Measurements from ENCODE around the gene KRT8. TPM values are rescaled to one million over a fixed set of nuclear protein-coding genes. Genes with fewer than 3 reads are reported as not detected.
A peak's percentile ranks its signal among the peaks of the same experiment; 100 is the strongest.
"Not testable (repeated sequence)": the region's sequence is repeated elsewhere in the genome, so short reads cannot be mapped to it uniquely, and the experiment has no call there.

The KRT8 gene
- total RNA-seq = 9.5 and 11.9 TPM in 2 replicates

GRCh38 chr12:52904509-52905300, at the start of gene KRT8:
TSS of gene KRT8 (minus strand) at chr12:52905076. CDS start at chr12:52904981, 95 bp downstream.
- DNase-seq = not testable (repeated sequence)

- no peak for DNase-seq
These were observed 48.4 kb upstream of the KRT8 start for GRCh38 chr12:52953181-52953841.

DNA sequence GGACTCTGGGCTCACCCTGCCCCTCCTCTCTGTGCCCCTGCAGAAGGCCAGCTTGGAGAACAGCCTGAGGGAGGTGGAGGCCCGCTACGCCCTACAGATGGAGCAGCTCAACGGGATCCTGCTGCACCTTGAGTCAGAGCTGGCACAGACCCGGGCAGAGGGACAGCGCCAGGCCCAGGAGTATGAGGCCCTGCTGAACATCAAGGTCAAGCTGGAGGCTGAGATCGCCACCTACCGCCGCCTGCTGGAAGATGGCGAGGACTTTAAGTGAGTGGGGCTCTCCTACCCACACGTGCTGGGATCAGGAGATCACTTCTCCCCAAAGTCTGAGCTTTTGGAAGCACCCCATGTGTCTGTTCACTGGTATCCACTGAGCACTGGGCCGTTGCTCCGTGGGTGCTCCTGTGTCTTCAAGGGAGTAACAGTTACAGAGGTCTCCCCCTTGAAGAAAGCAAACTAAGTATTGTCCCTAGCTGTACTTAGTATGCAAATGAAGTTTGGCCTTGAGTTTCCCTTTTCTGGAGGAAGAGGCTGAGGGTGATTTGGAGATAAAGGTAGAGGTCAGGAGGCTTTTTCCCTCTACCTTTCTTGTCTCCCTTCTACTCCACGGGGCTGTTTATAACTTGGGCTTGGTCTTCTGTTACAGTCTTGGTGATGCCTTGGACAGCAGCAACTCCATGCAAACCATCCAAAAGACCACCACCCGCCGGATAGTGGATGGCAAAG, 47.4 kb upstream of the KRT8 start:
- no peak for DNase-seq

GRCh38 chr12:52951640-52952039, 46.8 kb upstream of the KRT8 start:
- DNase-seq = no peak

DNA sequence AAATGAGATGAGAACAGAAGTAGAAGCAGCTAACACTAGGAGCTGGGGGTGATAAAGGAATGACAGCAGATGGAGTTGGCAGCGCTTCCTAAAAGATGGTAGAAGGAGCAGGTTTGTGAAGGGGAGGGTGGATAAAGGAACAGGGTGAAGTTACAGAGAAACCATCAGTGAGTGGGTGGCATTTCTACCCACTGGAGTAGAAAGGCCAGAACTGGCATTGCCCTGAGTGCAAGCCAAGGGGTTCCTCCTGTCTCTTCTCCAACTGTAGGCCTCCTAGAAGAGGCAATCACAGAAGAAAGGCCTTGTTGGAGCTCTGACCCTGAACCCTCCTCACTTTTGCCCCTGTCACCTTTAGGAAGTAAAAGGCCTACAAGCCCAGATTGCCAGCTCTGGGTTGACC, 46.2 kb upstream of the KRT8 start:
- no peak for DNase-seq

DNA sequence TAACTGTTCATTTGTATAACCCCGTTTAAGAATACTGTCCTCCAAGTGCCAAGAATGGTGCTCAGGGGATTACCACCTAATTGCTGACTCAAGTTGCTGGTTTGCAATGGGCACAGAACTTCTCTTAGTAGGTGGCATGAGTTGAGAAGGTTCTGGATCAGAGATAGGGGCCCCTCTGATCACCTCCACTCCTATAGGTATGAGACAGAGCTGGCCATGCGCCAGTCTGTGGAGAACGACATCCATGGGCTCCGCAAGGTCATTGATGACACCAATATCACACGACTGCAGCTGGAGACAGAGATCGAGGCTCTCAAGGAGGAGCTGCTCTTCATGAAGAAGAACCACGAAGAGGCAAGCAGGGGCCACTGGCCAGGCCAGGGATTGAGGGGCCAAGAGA, 45.7 kb upstream of the KRT8 start:
- no peak for DNase-seq

- peak; percentile 94 for DNase-seq
These were observed 44.8 kb upstream of the KRT8 start for GRCh38 chr12:52949413-52950331.

DNA sequence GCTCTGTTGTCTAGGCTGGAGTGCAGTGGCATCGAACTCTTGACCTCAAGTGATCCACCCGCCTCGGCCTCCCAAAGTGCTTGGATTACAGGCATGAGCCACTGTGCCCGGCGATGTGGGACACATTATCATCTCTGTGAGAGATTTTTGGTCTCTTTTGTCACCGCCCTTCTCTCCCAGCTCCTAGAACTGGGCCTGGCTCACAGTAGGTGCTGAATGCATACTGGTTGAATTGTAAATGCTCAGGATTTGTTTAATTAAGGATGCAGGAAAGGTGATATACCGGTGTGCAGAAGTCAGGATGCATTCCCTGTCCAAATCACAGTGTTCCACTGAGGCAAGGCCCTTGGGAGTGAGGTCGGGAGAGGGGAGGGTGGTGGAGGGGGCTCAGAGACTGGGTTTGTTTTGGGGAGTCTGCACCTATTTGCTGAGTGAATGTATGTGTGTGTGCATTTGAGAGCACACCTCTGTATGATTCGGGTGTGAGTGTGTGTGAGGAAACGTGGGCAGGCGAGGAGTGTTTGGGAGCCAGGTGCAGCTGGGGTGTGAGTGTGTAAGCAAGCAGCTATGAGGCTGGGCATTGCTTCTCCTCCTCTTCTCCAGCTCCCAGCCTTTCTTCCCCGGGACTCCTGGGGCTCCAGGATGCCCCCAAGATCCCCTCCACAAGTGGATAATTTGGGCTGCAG, 43.0 kb upstream of the KRT8 start:
- no peak for DNase-seq

DNA sequence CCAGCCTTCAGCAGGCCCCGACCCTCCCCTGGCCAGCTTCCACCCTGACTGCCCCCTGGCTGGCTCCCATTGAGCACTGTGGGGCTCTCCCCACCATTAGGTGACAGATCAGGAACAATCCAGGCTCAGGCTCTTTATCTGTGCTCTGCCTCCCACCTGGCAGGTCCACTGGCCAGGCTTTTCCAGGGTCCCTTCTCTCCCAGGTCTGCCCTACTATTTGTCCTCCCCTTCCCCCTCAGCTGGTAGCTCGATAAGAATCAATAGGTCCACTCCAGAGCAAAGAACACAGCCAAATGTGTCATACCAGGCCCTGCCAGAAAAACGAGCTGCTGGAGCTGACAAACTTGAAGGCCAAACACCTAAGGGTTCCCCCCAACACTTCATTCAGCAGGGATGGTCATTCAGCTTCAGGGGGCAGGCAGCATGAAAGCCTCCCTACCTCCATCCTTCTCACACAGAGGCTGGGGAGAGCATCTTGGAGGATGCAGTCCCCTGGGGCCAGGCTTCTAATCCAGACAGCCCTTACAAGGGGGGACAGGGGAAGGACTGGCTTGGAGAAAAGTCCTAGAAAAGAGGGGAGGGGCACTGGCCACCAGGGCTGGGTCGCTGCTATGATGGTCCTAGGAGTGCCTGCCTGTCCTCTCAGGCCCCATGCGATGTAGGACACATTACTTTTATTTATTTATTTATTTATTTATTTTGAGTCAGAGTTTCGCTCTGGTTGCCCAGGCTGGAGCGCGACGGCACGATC, 42.1 kb upstream of the KRT8 start:
- no peak for DNase-seq

DNA sequence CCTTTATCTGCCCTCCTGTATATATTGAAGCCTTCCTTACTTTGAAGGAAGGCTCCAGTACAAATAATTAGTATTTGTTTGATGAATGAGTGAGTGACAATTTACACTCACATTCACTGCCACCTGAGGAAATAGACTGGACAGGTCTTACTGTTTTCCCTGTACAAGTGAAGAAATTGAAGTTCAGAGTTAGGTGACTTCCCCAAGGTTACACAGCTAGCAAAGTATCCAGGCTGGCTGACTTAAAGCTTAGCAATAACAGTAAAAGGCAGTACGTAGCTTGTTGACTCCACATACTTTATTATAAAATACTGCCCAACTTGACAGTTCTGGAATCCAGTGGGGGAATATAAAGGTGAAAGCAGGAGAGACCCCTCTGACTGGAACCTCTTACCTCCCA, 41.5 kb upstream of the KRT8 start:
- no peak for DNase-seq

- DNase-seq = peak; percentile 54
These were observed 40.7 kb upstream of the KRT8 start for GRCh38 chr12:52945389-52946232.

DNA sequence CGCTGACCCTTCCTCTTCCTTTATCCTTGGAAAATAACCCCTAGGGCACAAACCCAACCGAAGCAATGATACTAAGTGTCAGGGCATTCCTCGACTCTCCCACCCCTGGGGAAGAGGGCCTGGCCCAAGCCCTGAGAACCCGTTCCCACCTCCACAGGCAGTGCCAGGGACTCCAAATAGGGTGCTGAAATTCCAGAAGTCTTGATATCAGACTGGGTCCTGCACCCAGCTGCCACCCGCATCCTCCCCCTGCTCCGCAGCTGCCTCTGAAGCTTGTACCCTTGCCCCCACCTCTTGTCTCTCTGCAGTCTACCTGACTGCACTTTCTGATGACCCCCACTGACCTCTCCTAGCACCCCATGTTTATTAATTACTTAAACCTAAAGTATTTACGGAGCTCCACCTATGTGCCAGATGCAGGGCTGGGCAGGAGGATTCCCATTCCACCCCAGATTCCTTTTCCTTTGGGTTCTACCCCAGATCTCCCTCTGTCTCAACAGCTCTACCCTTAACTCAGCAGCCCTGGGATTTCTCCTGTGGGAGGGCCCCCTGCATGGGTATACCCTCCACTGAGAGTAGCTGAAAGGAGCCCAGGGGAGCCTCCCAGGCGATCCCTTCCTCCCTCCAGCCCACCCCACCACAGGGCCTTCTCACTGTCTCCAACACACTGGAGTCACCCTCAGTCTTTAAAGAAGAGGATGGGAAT, 40.0 kb upstream of the KRT8 start:
- DNase-seq = no peak

GRCh38 chr12:52942901-52943181, 38.0 kb upstream of the KRT8 start:
- DNase-seq = no peak

GRCh38 chr12:52942066-52942900, 37.4 kb upstream of the KRT8 start:
- DNase-seq = no peak

- DNase-seq = no peak
These were observed 24.7 kb upstream of the KRT8 start for GRCh38 chr12:52929538-52929937.

DNA sequence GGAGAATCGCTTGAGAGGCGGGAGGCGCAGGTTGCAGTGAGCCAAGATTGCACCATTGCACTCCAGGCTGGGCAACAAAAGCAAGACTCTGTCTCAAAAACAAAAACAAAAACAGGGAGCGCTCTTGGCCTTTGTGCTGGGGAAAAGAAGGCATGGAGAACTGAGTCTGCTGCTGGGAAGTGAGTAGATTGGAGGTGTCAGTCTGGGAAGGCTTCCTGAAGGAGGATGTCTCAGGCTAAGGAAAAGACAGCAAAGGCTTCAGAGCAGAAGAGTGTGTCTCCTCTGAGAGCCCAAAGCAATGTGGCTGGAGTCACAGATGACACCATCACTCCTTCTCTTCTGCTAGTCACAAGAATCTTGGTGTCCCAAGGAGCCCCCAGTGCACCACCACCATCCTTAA, 23.1 kb upstream of the KRT8 start:
- no peak for DNase-seq

GRCh38 chr12:52926596-52927234, 21.8 kb upstream of the KRT8 start:
- DNase-seq = no peak

Measured in dermis blood vessel endothelial cell (primary cell).